ENCODE measurements around the gene KLHL7.
"Not testable (repeated sequence)": the region's sequence is repeated elsewhere in the genome, so short reads cannot be mapped to it uniquely, and the experiment has no call there.

Gene KLHL7

DNA sequence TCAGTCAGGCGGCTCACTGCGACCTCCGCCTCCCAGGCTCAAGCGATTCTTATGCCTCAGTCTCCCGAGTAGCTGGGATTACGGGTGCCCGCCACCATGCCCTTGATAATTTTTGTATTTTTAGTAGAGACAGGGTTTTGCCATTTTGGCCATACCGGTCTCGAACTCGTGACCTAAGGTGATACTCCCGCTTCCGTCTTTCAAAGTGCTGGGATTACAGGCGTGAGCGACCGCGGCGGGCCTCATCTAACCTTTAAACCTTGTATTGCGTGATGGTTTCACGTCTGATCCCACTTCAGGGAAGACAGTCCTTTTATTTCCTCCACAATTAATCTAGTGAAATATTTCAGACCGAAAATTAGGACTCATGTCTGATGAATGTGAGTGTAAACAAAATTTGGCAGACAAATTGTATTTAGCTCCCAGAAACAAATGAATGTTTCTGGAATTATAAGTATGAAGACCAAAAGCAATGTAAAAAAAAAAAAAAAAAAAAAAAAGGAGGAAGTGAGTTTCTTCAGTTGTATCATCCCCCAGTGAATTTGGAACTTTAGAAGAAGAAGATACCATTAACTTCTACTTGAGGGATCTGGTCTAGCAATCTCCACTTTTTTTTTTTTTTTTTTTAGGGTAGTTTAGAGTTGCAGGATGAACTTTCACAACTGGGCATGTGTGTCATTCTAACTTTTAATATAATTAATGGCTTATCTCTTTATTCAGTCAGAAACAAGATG lies 77.9 kb downstream of the KLHL7 start:
- no peak for DNase-seq (ENCODE audit: low read depth in 2 of 2)

- no peak for DNase-seq (ENCODE audit: low read depth in 2 of 2)
Measured at GRCh38 chr7:23184291-23184690, 78.7 kb downstream of the KLHL7 start.

DNA sequence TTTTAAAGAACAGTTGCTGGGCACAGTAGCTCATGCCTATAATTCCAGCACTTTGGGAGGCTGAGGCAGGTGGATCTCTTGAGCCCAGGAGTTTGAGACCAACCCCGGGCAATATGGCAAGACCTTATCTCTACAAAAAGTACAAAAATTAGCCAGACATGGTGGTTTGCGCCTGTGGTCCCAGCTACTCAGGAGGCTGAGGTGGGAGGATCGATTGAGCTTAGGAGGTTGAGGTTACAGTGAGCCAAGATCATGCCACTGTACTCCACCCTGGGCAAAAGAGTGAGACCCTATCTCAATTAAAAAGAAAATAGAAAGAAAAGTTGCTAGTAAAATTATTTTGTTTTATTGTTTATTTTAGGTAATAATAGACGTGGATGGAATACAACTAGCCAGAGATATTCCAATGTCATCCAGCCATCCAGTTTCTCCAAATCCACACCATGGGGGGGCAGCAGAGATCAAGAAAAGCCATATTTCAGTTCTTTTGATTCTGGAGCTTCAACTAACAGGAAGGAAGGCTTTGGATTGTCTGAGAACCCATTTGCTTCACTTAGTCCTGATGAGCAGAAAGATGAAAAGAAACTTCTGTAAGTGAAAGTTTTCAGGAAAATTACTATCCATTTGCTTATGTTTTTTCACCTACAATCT lies 79.2 kb downstream of the KLHL7 start:
- no peak for DNase-seq (ENCODE audit: low read depth in 2 of 2)

DNA sequence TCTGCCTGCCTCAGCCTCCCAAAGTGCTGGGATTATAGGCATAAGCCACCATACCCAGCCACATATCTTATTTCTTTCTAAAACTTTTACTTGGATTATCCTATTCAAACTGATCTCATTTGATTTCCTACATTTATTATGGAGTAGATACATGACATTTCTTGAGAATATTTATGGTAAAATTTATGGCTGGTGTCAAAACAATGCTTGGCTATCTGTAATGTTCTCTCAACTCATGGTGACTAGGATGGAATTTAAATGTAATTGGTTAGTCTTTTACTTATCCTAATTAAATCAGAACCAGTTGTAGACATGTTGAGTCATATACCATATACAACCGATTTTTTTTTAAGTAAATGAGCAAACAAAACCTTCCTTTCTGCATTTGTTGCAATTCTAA lies 80.4 kb downstream of the KLHL7 start:
- DNase-seq (ENCODE audit: low read depth in 2 of 2), result no peak

DNA sequence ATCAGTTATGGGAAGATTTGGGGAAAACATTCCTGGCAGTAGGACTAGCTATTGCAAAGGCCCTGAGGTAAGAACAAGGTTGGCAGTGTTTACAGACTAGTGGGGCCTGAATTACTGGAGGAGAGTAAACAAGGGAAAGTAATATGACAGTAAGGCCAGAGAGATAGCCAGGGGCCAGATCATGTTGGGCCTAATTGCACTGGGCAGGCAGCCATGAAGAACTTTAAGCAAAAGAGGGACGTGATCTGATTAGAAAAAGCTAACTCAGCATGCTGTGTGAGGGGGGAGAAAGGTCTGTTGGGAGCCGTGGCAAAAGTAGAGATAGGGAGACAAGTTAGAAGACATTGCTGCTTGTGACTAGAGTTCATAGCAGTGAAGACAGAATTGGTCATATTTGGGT lies 85.4 kb downstream of the KLHL7 start:
- no peak for DNase-seq (ENCODE audit: low read depth in 2 of 2)

- DNase-seq (ENCODE audit: low read depth in 2 of 2), result not testable (repeated sequence)
Measured at GRCh38 chr7:23193650-23194227, 88.2 kb downstream of the KLHL7 start.

DNA sequence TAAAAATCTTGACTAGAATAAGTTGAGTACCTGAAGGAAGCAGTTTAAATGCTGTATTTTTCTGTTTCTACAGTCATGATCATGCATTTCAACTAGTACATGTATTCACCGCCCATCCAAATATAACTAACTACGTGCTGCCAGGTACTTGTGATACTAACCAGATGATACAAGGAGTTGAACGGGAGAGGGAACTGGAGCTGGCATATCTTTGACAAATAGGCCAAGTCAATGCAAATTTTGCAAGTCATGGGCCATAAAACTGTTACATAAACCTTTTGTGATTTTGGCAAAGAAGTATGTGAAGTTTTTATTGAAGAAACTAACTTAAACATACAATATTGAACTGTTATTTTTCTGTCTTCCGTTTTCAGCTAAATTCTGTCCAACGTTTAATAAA lies 90.7 kb downstream of the KLHL7 start:
- DNase-seq (ENCODE audit: low read depth in 2 of 2), result no peak

DNA sequence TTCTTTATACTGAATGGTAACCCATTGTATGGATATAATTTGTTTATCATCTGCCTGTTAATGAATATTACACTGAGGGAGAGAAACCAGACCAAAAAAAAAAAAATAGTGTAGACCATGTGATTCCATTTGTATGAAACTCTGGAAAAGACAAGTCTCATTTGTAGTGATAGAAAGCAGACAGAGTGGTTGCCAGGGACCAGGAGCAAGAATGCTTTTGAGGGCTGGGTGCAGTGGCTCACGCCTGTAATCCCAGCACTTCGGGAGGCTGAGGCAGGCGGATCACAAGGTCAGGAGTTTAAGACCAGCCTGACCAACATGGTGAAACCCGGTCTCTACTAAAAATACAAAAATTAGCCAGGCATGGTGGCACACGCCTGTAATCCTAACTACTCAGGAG lies 92.2 kb downstream of the KLHL7 start:
- DNase-seq (ENCODE audit: low read depth in 2 of 2), result not testable (repeated sequence)

GRCh38 chr7:23200331-23200730 lies 94.7 kb downstream of the KLHL7 start:
- DNase-seq (ENCODE audit: low read depth in 2 of 2), result no peak

DNA sequence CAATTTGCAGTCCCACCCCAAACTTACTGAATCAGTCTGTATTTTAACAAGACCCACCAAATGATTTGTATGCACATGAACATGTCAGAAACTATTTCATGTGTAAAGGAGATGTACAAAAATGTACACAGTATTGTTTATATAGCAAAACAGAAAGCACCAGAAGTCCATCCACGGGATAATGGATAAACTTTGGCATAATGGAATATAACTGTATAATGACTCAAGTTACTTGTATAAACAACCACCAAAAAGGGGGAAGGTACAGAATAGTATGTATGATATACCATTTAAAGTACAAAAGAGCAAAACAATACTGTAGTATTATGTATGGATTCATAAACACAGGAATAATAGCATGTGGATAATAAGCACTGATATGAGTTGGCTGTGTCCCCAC lies 98.7 kb downstream of the KLHL7 start:
- no peak for DNase-seq (ENCODE audit: low read depth in 2 of 2)

- no peak for DNase-seq (ENCODE audit: low read depth in 2 of 2)
Measured at GRCh38 chr7:23205577-23205908, 100.0 kb downstream of the KLHL7 start.

- DNase-seq (ENCODE audit: low read depth in 2 of 2), result no peak
Measured at GRCh38 chr7:23205909-23206767, 100.6 kb downstream of the KLHL7 start.

- no peak for DNase-seq (ENCODE audit: low read depth in 2 of 2)
Measured at GRCh38 chr7:23207021-23207420, 101.4 kb downstream of the KLHL7 start.

- DNase-seq (ENCODE audit: low read depth in 2 of 2), result no peak
Measured at GRCh38 chr7:23207884-23208283, 102.3 kb downstream of the KLHL7 start.

GRCh38 chr7:23208316-23208715 lies 102.7 kb downstream of the KLHL7 start:
- DNase-seq (ENCODE audit: low read depth in 2 of 2), result no peak

GRCh38 chr7:23210506-23210905 lies 104.9 kb downstream of the KLHL7 start:
- no peak for DNase-seq (ENCODE audit: low read depth in 2 of 2)

- DNase-seq (ENCODE audit: low read depth in 2 of 2), result no peak
Measured at GRCh38 chr7:23211589-23211988, 106.0 kb downstream of the KLHL7 start.

- no peak for DNase-seq (ENCODE audit: low read depth in 2 of 2)
Measured at GRCh38 chr7:23212395-23212794, 106.8 kb downstream of the KLHL7 start.

DNA sequence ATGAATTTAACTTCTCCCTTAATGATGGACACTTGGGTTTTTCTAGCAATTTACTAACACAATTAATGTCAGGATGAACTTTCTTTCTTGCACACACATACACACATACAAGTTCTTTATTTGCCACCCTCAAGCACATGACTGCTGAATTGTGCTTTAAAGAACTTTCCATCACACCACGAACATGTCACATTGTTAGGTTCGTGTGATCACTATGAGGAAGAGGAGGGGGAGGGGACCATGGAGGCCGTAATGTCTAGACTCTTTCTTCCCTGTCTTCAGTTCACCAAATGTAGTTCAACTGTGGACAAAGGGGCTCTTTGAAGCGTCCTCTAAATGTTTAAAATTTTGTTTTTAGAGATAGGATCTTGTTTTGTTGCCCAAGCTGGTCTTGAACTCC lies 107.3 kb downstream of the KLHL7 start:
- DNase-seq (ENCODE audit: low read depth in 2 of 2), result no peak

DNA sequence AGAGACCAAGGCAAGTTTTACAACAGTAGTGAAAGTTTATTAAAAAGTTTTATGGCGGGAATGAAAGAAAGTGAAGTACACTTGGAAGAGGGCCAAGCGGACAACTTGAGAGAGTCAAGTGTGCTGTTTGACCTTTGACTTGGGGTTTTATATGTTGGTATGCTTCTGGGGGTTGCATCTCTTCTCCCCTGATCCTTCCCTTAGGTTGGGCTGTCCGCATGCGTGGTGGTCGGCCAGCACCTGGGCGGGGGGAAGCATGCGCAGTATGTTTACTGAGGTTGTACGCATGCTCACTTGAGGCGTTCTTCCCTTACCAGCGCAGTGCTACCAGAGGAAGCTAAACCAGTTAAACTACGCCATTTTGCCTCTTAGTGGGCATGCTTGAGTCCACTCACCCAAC lies 108.2 kb downstream of the KLHL7 start:
- no peak for DNase-seq (ENCODE audit: low read depth in 2 of 2)

DNA sequence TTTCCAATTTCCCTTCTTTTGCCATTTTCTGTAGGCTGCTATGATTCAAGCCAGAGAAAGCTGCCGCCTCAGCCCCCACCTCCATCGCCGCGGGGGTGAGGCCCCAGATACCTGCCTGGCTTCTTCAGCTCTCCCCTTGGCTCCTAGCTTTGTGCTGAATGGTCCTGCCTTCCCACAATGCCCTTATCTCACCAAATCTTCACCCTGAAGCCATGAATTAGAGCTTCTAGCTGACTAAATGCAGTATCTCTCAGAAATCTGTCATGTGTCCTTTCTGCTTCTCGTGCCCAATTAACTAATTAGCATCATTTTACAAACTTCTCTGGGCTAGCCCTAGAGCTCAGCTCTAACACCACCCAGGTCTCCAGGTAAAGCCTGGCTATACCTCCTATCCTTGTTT lies 108.8 kb downstream of the KLHL7 start:
- no peak for DNase-seq (ENCODE audit: low read depth in 2 of 2)

DNA sequence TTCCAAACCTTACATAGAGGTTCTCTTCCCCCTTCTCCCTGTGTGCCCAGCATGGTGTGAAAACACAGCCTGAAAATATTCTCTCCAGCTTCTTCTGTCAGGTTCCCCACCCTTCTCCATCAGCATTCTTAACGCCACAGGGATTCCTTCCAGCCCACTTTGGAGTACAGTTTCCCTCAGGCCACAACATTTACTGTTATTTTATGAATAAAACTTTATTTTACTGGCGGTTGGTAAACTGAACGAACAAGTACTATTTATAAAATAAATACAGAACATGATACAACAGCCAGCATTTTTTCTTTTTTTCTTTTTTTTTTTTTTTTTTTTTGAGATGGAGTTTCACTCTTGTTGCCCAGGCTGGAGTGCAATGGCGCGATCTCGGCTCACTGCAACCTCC lies 109.4 kb downstream of the KLHL7 start:
- no peak for DNase-seq (ENCODE audit: low read depth in 2 of 2)

DNA sequence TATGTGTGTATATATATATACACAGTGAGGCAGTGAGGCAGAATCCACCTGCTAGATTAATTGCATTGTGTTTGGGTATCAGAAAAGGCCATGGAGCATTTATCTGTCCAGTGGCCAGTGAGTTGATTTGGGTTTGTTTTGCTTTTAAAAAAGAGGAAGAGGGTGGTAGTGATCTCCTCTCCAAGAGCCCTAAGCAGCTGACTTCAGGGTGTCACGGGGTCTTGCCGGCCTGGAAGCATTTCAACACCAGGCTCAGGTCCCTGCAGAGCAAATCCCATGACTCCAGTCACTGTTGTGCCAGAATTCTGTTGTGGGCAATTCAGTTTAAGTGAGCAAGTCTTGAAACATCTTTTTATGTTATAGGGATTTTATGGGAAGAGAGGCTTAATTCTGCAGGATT lies 110.4 kb downstream of the KLHL7 start:
- DNase-seq (ENCODE audit: low read depth in 2 of 2), result no peak

Data from stimulated activated CD4-positive, alpha-beta T cell treated with anti-CD3 and anti-CD28 coated beads, Interleukin-15, amount 100 ng/mL, for 48 hours (primary cell).